DMS53 treated with DMSO at 0.1 percent for 48 hours (cell line): Measurements from ENCODE around the gene KAT8.

Experiments used
- DNase-seq: peaks from one replicate; lab custom pipeline; 2025; ENCODE audit not compliant: unreplicated experiment; lab: John Stamatoyannopoulos, UW

KAT8 gene

GRCh38 chr16:31106509-31107464, 10.7 kb upstream of the KAT8 start:
- DNase-seq = no peak

GRCh38 chr16:31107465-31107867, 10.0 kb upstream of the KAT8 start:
- no peak for DNase-seq

- peak; percentile 11 for DNase-seq
Observed at GRCh38 chr16:31108035-31108793, 9.2 kb upstream of the KAT8 start, which contains the start of gene BCKDK. Gene BCKDK, plus strand, starts transcription at chr16:31108386. Its CDS starts 838 bp downstream, at chr16:31109224.

GRCh38 chr16:31108794-31109558, 8.5 kb upstream of the KAT8 start:
- DNase-seq = no peak

GRCh38 chr16:31109622-31110021, 7.8 kb upstream of the KAT8 start:
- no peak for DNase-seq

- DNase-seq = no peak
Observed at GRCh38 chr16:31110106-31111034, 7.1 kb upstream of the KAT8 start.

- DNase-seq = no peak
Observed at GRCh38 chr16:31111881-31112466, 5.5 kb upstream of the KAT8 start.

GRCh38 chr16:31112711-31113110, 4.8 kb upstream of the KAT8 start:
- DNase-seq = no peak

GRCh38 chr16:31113121-31114120, 4.0 kb upstream of the KAT8 start:
- DNase-seq = no peak

- DNase-seq = no peak
Observed at GRCh38 chr16:31114468-31114867, 3.0 kb upstream of the KAT8 start.

- DNase-seq = no peak
Observed at GRCh38 chr16:31118223-31119155, 1.0 kb downstream of the KAT8 start.

GRCh38 chr16:31120129-31120528, 2.7 kb downstream of the KAT8 start:
- DNase-seq = no peak

GRCh38 chr16:31125844-31126243, 8.4 kb downstream of the KAT8 start:
- DNase-seq = no peak

- DNase-seq = no peak
Observed at GRCh38 chr16:31127182-31127581, 9.7 kb downstream of the KAT8 start.

GRCh38 chr16:31128711-31129567, 11.5 kb downstream of the KAT8 start:
- DNase-seq = no peak

GRCh38 chr16:31129568-31130335, 12.3 kb downstream of the KAT8 start:
- DNase-seq = no peak
